Neuronal stem cell (in vitro differentiated cells): Measurements from ENCODE around the gene TBATA.

Experiments
- DNase-seq: peaks from one replicate; pipeline ENCODE4 v3.0.0-alpha.2; 2013; ENCODE audit warnings: low spot score
- H2AFZ ChIP-seq: one replicate; pipeline ENCODE4 v1.6.1; 2013; ENCODE audit warnings: mild to moderate bottlenecking, low read length, inconsistent platforms
- H2AK5ac ChIP-seq: 2 replicates; pipeline ENCODE4 v1.6.1; 2013; ENCODE audit warnings: low read depth, mild to moderate bottlenecking, inconsistent platforms, low read length, moderate library complexity, mixed read lengths
- H2BK120ac ChIP-seq: 2 replicates; pipeline ENCODE4 v1.6.1; 2013; ENCODE audit warnings: low read depth, mild to moderate bottlenecking, inconsistent platforms, low read length, moderate library complexity, mixed read lengths
- H2BK12ac ChIP-seq: one replicate; pipeline ENCODE4 v1.6.1; 2013; ENCODE audit warnings: low read length, inconsistent platforms
- H2BK15ac ChIP-seq: 2 replicates; pipeline ENCODE4 v1.6.1; 2013; ENCODE audit warnings: mild to moderate bottlenecking, low read length, inconsistent platforms, mixed read lengths
- H2BK5ac ChIP-seq: one replicate; pipeline ENCODE4 v1.6.1; 2013; ENCODE audit warnings: inconsistent platforms, mild to moderate bottlenecking, low read length, moderate library complexity
- H3K14ac ChIP-seq: one replicate; pipeline ENCODE4 v1.6.1; 2013; ENCODE audit warnings: low read length, inconsistent platforms
- H3K18ac ChIP-seq: 2 replicates; pipeline ENCODE4 v1.6.1; 2013; ENCODE audit warnings: low read length, inconsistent platforms
- H3K23ac ChIP-seq: 2 replicates; pipeline ENCODE4 v1.6.1; 2013; ENCODE audit warnings: low read depth, mild to moderate bottlenecking, mixed read lengths, low read length, inconsistent platforms; ENCODE audit not compliant: poor library complexity
- H3K27ac ChIP-seq: replicated peaks from 3 replicates; pipeline ENCODE4 v1.5.1; 2013; ENCODE audit warnings: low read length, inconsistent platforms
- H3K27me3 ChIP-seq, 3 experiments: 2 replicates each; pipeline ENCODE4 v1.6.1; 2013; ENCODE audit warnings: low read length in 3 of 3, mild to moderate bottlenecking in 2 of 3, inconsistent platforms in 1 of 3, low read depth in 1 of 3, mixed read lengths in 1 of 3, moderate library complexity in 1 of 3; ENCODE audit not compliant: control insufficient read depth in 3 of 3, insufficient read depth in 3 of 3
- H3K36me3 ChIP-seq, 2 donors: replicated peaks in 1 of 2; 2 replicates each; pipeline ENCODE4 v1.6.1; 2013; ENCODE audit warnings: low read length in 2 of 2; ENCODE audit not compliant: control insufficient read depth in 2 of 2, insufficient read depth in 2 of 2
- H3K4ac ChIP-seq: 2 replicates; pipeline ENCODE4 v1.6.1; 2013; ENCODE audit warnings: inconsistent platforms, mild to moderate bottlenecking, low read length, moderate library complexity
- H3K4me1 ChIP-seq, 2 donors: 1 replicate in 1 of 2; 2 replicates in 1 of 2; pipeline ENCODE4 v1.6.1; 2013; ENCODE audit warnings: low read length in 2 of 2, low read depth in 1 of 2; ENCODE audit not compliant: control insufficient read depth in 2 of 2, insufficient read depth in 1 of 2
- H3K4me2 ChIP-seq: one replicate; pipeline ENCODE4 v1.6.1; 2013; ENCODE audit warnings: mild to moderate bottlenecking, low read length, inconsistent platforms; ENCODE audit not compliant: insufficient read depth, poor library complexity, severe bottlenecking
- H3K4me3 ChIP-seq, 2 donors: 2 replicates each; pipeline ENCODE4 v1.5.1; 2013; ENCODE audit warnings: low read length in 2 of 2, mild to moderate bottlenecking in 2 of 2, inconsistent platforms in 1 of 2, moderate library complexity in 1 of 2
- H3K79me1 ChIP-seq: one replicate; pipeline ENCODE4 v1.6.1; 2013; ENCODE audit warnings: low read depth, mild to moderate bottlenecking, inconsistent platforms, low read length, moderate library complexity
- H3K9ac ChIP-seq: one replicate; pipeline ENCODE4 v1.6.1; 2013; ENCODE audit warnings: mild to moderate bottlenecking, low read depth, low read length, inconsistent platforms; ENCODE audit not compliant: poor library complexity
- H3K9me3 ChIP-seq, 2 donors: replicated peaks in 1 of 2; 2 replicates each; pipeline versions ENCODE3 to v1.6.1; 2013; ENCODE audit warnings: low read length in 2 of 2, mild to moderate bottlenecking in 2 of 2, inconsistent platforms in 1 of 2, low read depth in 1 of 2, mixed read lengths in 1 of 2, moderate library complexity in 1 of 2; ENCODE audit not compliant: control insufficient read depth in 2 of 2, insufficient read depth in 1 of 2
- H4K8ac ChIP-seq: one replicate; pipeline ENCODE4 v1.6.1; 2013; ENCODE audit warnings: low read depth, mild to moderate bottlenecking, inconsistent platforms, low read length, moderate library complexity
- H4K91ac ChIP-seq: one replicate; pipeline ENCODE4 v1.6.1; 2013; ENCODE audit warnings: low read length, low read depth, mild to moderate bottlenecking, inconsistent platforms; ENCODE audit not compliant: poor library complexity
- WGBS, 2 donors: extraction: QIAGEN DNeasy Blood & Tissue Kit; methylation state at CpG; one replicate each; pipeline ENCODE4 v1.1.7; 2013; ENCODE audit warnings: missing lambda C conversion rate in 2 of 2, mixed read lengths in 1 of 2; ENCODE audit not compliant: insufficient read length in 2 of 2, insufficient replicate concordance in 1 of 2; ENCODE audit errors: extremely low coverage in 2 of 2; 5-methylcytosine and 5-hydroxymethylcytosine counted together

Gene TBATA

DNA sequence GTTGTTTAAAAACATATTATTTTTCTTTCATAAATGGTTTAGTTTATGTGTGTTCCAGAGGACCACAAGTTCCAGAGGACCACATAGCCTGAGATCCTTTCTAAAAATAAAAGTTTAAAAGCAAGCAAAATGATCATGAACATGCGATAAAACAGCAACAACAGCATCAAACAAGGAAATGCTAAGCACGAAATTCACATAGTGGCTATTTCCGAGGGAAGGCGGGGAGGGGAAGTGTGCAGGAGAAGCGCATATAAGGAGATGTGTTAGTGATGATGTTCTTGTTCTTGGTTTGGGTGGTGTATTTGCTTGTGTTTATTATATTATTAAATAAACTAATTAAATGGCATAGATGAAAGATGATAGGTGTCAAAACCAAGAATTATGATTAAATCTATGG, 1.2 kb downstream of the TBATA start:
- Histone ChIP-seq H2AK5ac (no peak overlapping the region), H3K27me3 (peaks cover 0 to 51% (median 0%) of the 10 kb centered on the region in 3 experiments), H4K91ac (no peak overlapping the region), H2BK15ac (no peak overlapping the region), H3K9me3 (no peaks in the 10 kb centered on the region), H3K27ac (no peak overlapping the region), H3K4ac (no peak overlapping the region), H3K14ac (no peak overlapping the region), H3K18ac (no peak overlapping the region), H3K4me3 (no peak overlapping the region), H2BK5ac (no peak overlapping the region), H2BK120ac (no peak overlapping the region), H3K4me1 (peaks cover 0 to 2% of the 10 kb centered on the region in 2 donors), H3K9ac (no peak overlapping the region), H2BK12ac (no peak overlapping the region), H2AFZ (no peak overlapping the region), H3K36me3 (no peaks in the 10 kb centered on the region), H4K8ac (no peak overlapping the region), H3K4me2 (no peak overlapping the region), H3K79me1 (no peaks in the 10 kb centered on the region), H3K23ac (no peak overlapping the region)
- no peak for DNase-seq
- no CpG with 5 or more reads among the region's 5 CpGs for WGBS, 2 donors

DNA sequence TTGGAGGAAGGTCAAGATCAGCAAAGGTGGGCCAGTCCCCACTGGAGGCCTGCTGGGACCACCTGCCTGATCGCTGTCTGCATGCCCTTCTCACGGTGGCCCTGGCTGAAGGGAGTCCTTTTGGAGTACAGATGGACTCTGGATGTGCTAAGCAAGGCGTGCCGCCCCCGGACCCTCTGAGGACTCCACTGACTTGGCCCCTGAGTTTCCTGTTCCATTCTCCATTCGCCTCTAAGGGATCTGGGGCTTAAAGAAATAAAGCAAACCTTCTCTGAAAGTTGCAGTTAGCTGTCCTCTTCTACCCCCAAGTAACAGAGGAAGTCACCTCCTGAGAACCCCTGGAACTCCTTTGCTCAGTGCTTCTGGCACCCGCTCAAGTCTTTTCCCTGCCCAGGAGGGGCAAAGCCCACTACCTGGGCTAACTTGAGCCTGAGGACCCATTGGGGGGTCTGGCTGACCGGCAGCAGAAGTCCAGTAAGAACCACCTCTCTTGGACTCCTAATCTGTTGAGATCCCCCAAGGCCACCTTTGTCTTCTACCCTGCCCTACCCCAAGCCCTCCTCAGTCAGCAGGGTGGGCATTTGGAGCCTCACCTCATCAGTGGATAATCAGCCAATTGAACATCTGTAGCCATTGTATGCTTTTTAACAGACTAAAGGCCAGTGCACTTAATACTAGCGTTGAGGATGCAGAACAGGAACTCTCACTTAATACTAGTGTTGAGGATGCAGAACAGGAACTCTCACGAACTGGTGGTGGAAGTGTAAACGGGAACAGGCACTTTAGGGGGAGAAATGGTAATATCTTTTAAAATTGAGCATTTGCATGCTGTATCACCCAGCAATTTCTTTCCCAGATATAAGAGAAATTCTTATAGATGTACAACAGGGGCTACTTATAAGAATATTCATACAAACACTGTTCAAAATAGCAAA, 2.2 kb downstream of the TBATA start:
- peak overlapping the region; percentile 26 for H2BK5ac ChIP-seq
- peaks cover 0 to 54% (median 0%) of the 10 kb centered on the region in 3 experiments for H3K27me3 ChIP-seq
- H3K14ac ChIP-seq = peak overlapping the region; percentile 31
- no peak overlapping the region for H3K9ac ChIP-seq
- H3K9me3 ChIP-seq = no peaks in the 10 kb centered on the region
- DNase-seq = no peak
- H3K4me1 ChIP-seq = peaks cover 0 to 6% of the 10 kb centered on the region in 2 donors
- H4K91ac ChIP-seq = no peak overlapping the region
- WGBS, 2 donors = no CpG with 5 or more reads among the region's 11 CpGs
- no peak overlapping the region for H3K27ac ChIP-seq
- H3K79me1 ChIP-seq = no peaks in the 10 kb centered on the region
- H2BK15ac ChIP-seq = no peak overlapping the region
- no peak overlapping the region for H3K4ac ChIP-seq
- H3K4me3 ChIP-seq = no peak overlapping the region
- H2BK12ac ChIP-seq = no peak overlapping the region
- H2BK120ac ChIP-seq = no peak overlapping the region
- H3K4me2 ChIP-seq = no peak overlapping the region
- peak overlapping the region; percentile 49 for H3K18ac ChIP-seq
- no peak overlapping the region for H4K8ac ChIP-seq
- no peak overlapping the region for H3K23ac ChIP-seq
- H2AFZ ChIP-seq = no peak overlapping the region
- no peak overlapping the region for H2AK5ac ChIP-seq
- H3K36me3 ChIP-seq = no peaks in the 10 kb centered on the region

DNA sequence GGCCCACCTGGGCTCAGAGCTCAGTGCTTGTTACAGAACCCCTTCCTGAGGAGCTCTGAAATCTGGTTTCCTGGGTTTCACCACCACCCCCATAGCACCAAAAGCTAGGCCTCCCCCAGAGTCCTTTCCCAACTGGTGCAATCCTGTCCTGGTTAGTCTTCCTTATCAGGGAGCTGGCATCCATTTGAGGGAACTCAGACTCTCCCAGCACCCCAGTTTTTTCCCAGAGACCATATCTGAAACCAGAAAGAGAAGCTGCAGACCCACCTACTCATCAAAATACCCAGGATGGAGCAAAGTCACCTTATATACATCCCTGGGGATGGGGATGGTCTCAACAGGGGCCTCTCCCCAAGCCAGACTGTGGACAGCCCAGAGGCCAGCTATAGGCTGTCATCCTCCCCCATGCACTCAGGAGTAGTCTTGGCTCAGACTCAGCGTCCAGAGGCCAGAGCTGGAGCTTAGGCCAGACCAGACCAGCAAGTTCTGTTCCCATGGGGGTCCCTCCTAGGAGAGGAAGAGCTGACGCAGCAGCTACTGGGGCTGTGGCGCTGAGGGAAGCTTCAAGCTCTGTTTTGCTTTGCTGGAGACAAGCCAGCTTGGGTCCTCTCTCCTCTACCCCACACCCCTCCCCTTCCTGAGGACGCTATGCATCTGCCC, 3.0 kb downstream of the TBATA start:
- Histone ChIP-seq H3K14ac (peak overlapping the region; percentile 31), H2AK5ac (no peak overlapping the region), H3K4me1 (peaks cover 0 to 7% of the 10 kb centered on the region in 2 donors), H4K91ac (no peak overlapping the region), H3K4ac (no peak overlapping the region), H2BK120ac (peak overlapping the region; percentile 64), H3K9me3 (no peaks in the 10 kb centered on the region), H3K18ac (peak overlapping the region; percentile 67), H3K27ac (no peak overlapping the region), H3K4me3 (no peak overlapping the region), H2BK12ac (no peak overlapping the region), H4K8ac (no peak overlapping the region), H3K4me2 (no peak overlapping the region), H3K23ac (no peak overlapping the region), H3K79me1 (no peaks in the 10 kb centered on the region), H2BK5ac (peak overlapping the region; percentile 26), H2BK15ac (no peak overlapping the region), H3K9ac (no peak overlapping the region), H2AFZ (no peak overlapping the region), H3K36me3 (no peaks in the 10 kb centered on the region), H3K27me3 (peaks cover 0 to 56% (median 0%) of the 10 kb centered on the region in 3 experiments)
- no peak for DNase-seq
- no CpG with 5 or more reads among the region's 4 CpGs for WGBS, 2 donors

DNA sequence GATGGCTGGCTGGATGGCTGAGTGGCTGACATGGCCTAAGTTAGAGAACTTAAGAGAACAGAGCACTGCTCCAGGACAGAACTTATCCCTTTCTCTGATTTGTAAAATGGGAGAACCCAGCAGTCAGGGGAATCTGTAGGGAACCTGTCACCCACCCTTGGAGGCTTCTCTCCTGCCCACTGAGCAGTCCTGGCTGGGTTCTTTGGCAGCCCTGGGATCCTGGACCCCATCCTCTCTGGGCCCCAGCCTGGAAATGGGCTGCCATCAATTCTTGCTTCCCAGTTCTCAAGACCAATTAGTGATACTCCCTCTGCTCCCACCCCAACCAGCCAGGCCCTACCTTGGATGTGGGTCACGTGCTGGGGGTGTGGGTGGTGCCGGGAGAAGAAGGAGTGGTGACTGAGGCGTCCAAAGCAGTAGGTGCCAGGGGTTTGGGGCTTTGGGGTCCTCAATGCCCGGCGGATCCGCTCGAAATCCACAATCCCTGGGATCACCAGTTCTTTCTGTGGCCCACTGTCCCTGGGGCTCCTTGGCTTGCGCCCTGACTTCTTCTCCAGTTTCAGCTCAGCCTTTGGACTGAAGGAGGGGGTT, 3.6 kb downstream of the TBATA start:
- Histone ChIP-seq H3K9me3 (no peaks in the 10 kb centered on the region), H2BK15ac (peak overlapping the region; percentile 41), H2AFZ (no peak overlapping the region), H3K27me3 (peaks cover 0 to 53% (median 0%) of the 10 kb centered on the region in 3 experiments), H4K91ac (no peak overlapping the region), H4K8ac (no peak overlapping the region), H3K4me2 (no peak overlapping the region), H3K4me3 (no peak overlapping the region), H3K4me1 (peaks cover 0 to 7% of the 10 kb centered on the region in 2 donors), H2BK5ac (no peak overlapping the region), H3K36me3 (no peaks in the 10 kb centered on the region), H3K18ac (peak overlapping the region; percentile 13), H2AK5ac (no peak overlapping the region), H3K9ac (no peak overlapping the region), H3K27ac (no peak overlapping the region), H3K23ac (no peak overlapping the region), H2BK12ac (no peak overlapping the region), H3K4ac (no peak overlapping the region), H2BK120ac (peak overlapping the region; percentile 64), H3K14ac (no peak overlapping the region), H3K79me1 (no peaks in the 10 kb centered on the region)
- WGBS, 2 donors = no CpG with 5 or more reads among the region's 8 CpGs
- no peak for DNase-seq
